NCI-H187 treated with DMSO at 0.1 percent for 48 hours (cell line): Measurements from ENCODE around the gene ZNF618.

ENCODE experiments used
- DNase-seq: peaks from one replicate; lab custom pipeline; 2025; lab: John Stamatoyannopoulos, UW

ZNF618 gene

GRCh38 chr9:113957351-113957750, 81.2 kb downstream of the ZNF618 start:
- no peak for DNase-seq

GRCh38 chr9:113957821-113958341, 81.8 kb downstream of the ZNF618 start:
- DNase-seq, result no peak

- no peak for DNase-seq
Observed at GRCh38 chr9:113958556-113958955, 82.4 kb downstream of the ZNF618 start.

- no peak for DNase-seq
Observed at GRCh38 chr9:113960768-113961167, 84.7 kb downstream of the ZNF618 start.

GRCh38 chr9:113962396-113962795, 86.3 kb downstream of the ZNF618 start:
- no peak for DNase-seq

- DNase-seq, result no peak
Observed at GRCh38 chr9:113963017-113963620, 87.0 kb downstream of the ZNF618 start.

GRCh38 chr9:113963696-113964494, 87.8 kb downstream of the ZNF618 start:
- DNase-seq, result no peak

GRCh38 chr9:113964495-113965170, 88.5 kb downstream of the ZNF618 start:
- DNase-seq, result no peak

- no peak for DNase-seq
Observed at GRCh38 chr9:113966394-113966793, 90.3 kb downstream of the ZNF618 start.

GRCh38 chr9:113967380-113967779, 91.3 kb downstream of the ZNF618 start:
- no peak for DNase-seq

GRCh38 chr9:113969343-113969742, 93.2 kb downstream of the ZNF618 start:
- no peak for DNase-seq

- no peak for DNase-seq
Observed at GRCh38 chr9:113973226-113973625, 97.1 kb downstream of the ZNF618 start.

- no peak for DNase-seq
Observed at GRCh38 chr9:113973963-113974413, 97.9 kb downstream of the ZNF618 start.

- DNase-seq, result no peak
Observed at GRCh38 chr9:113976915-113977314, 100.8 kb downstream of the ZNF618 start.

- DNase-seq, result no peak
Observed at GRCh38 chr9:113978725-113979342, 102.7 kb downstream of the ZNF618 start.

- no peak for DNase-seq
Observed at GRCh38 chr9:113979343-113980127, 103.4 kb downstream of the ZNF618 start.

- no peak for DNase-seq
Observed at GRCh38 chr9:113984639-113985380, 108.7 kb downstream of the ZNF618 start.

GRCh38 chr9:113985968-113986585, 110.0 kb downstream of the ZNF618 start:
- DNase-seq, result no peak

- DNase-seq, result no peak
Observed at GRCh38 chr9:113986931-113987330, 110.8 kb downstream of the ZNF618 start.

GRCh38 chr9:113987526-113987925, 111.4 kb downstream of the ZNF618 start:
- DNase-seq, result no peak
